GM10847 (cell line): ENCODE measurements around the gene ARMC7.
A peak's percentile ranks its signal among the peaks of the same experiment; 100 is the strongest.

Experiments used
- POLR2A ChIP-seq: IDR thresholded peaks from 2 replicates; pipeline ENCODE4 v1.6.1; 2011; ENCODE audit not compliant: insufficient read length; ENCODE audit errors: extremely low read depth

ARMC7 gene

GRCh38 chr17:75075597-75076336, 34.0 kb upstream of the ARMC7 start:
- TF ChIP-seq POLR2A: no peak

GRCh38 chr17:75077072-75077495, 32.7 kb upstream of the ARMC7 start:
- TF ChIP-seq POLR2A: no peak

GRCh38 chr17:75077496-75078283, 32.1 kb upstream of the ARMC7 start:
- TF ChIP-seq POLR2A: peak; percentile 39

GRCh38 chr17:75078284-75079022, 31.3 kb upstream of the ARMC7 start:
- no peak for TF ChIP-seq POLR2A

- TF ChIP-seq POLR2A: no peak
Observed at GRCh38 chr17:75079023-75079373, 30.8 kb upstream of the ARMC7 start.

GRCh38 chr17:75081611-75082540, 27.9 kb upstream of the ARMC7 start:
- no peak for TF ChIP-seq POLR2A

- no peak for TF ChIP-seq POLR2A
Observed at GRCh38 chr17:75082683-75083082, 27.1 kb upstream of the ARMC7 start.

- TF ChIP-seq POLR2A: no peak
Observed at GRCh38 chr17:75084039-75084660, 25.6 kb upstream of the ARMC7 start.

- TF ChIP-seq POLR2A: no peak
Observed at GRCh38 chr17:75086496-75087181, 23.1 kb upstream of the ARMC7 start.

- no peak for TF ChIP-seq POLR2A
Observed at GRCh38 chr17:75087182-75087557, 22.6 kb upstream of the ARMC7 start.

- TF ChIP-seq POLR2A: peak; percentile 33
Observed at GRCh38 chr17:75087558-75088453, 22.0 kb upstream of the ARMC7 start, which contains the start of gene SLC16A5. SLC16A5 (plus strand) TSS chr17:75087954; CDS start chr17:75093637, 5,683 bp downstream.
